Liver (tissue), 9 donors: ENCODE data around the gene AGBL4. TPM values are rescaled to one million over a fixed set of nuclear protein-coding genes. Genes with fewer than 3 reads are reported as not detected.

Experiments used
- DNase-seq: peaks from one replicate; pipeline ENCODE4 v3.0.0-alpha.2; 2017; ENCODE audit warnings: low spot score
- H3K27ac ChIP-seq, 2 donors: one replicate each; pipeline ENCODE4 v1.7.0; 2013; ENCODE audit warnings: inconsistent platforms in 2 of 2, low read length in 2 of 2, control low read depth in 1 of 2, low read depth in 1 of 2, mild to moderate bottlenecking in 1 of 2
- H3K27me3 ChIP-seq, 4 donors: one replicate each; pipeline versions ENCODE4 v1.6.1 to v1.7.0; 2013; ENCODE audit warnings: low read length in 3 of 4, inconsistent platforms in 1 of 4, mild to moderate bottlenecking in 1 of 4, moderate library complexity in 1 of 4; ENCODE audit not compliant: control insufficient read depth in 4 of 4, insufficient read depth in 4 of 4
- H3K36me3 ChIP-seq, 4 donors: one replicate each; pipeline versions ENCODE4 v1.6.1 to v1.7.0; 2013; ENCODE audit warnings: low read length in 3 of 4, mild to moderate bottlenecking in 3 of 4, low read depth in 1 of 4, moderate library complexity in 1 of 4; ENCODE audit not compliant: control insufficient read depth in 4 of 4, insufficient read depth in 3 of 4
- H3K4me1 ChIP-seq, 4 donors: one replicate each; pipeline versions ENCODE4 v1.6.1 to v1.7.0; 2013; ENCODE audit warnings: low read length in 3 of 4, mild to moderate bottlenecking in 3 of 4, moderate library complexity in 1 of 4; ENCODE audit not compliant: control insufficient read depth in 4 of 4, insufficient read depth in 4 of 4
- H3K4me3 ChIP-seq, 3 donors: one replicate each; pipeline versions ENCODE4 v1.6.1 to v1.7.0; 2013; ENCODE audit warnings: low read length in 3 of 3, control low read depth in 1 of 3, low read depth in 1 of 3, mild to moderate bottlenecking in 1 of 3
- H3K9ac ChIP-seq, 2 donors: one replicate each; pipeline ENCODE4 v1.7.0; 2013; ENCODE audit warnings: low read length in 2 of 2, mild to moderate bottlenecking in 2 of 2, moderate library complexity in 2 of 2, control low read depth in 1 of 2, low read depth in 1 of 2
- H3K9me3 ChIP-seq, 4 donors: one replicate each; pipeline versions ENCODE4 v1.6.1 to v1.7.0; 2013; ENCODE audit warnings: low read length in 3 of 4; ENCODE audit not compliant: control insufficient read depth in 4 of 4
- EGR1 ChIP-seq, 2 donors: IDR thresholded peaks; 2 replicates each; pipeline ENCODE4 v1.6.1; 2016 to 2018; ENCODE audit warnings: antibody characterized with exemption in 2 of 2, low read depth in 2 of 2
- FOXA1 ChIP-seq: IDR thresholded peaks from 2 replicates; pipeline ENCODE4 v1.6.1; 2016; ENCODE audit warnings: antibody characterized with exemption
- FOXA2 ChIP-seq: IDR thresholded peaks from 2 replicates; pipeline ENCODE4 v1.6.1; 2016; ENCODE audit warnings: antibody characterized with exemption
- HNF4A ChIP-seq, 2 donors: conservative IDR thresholded peaks; 2 replicates each; pipeline ENCODE4 v1.6.1; 2016; ENCODE audit warnings: antibody characterized with exemption in 2 of 2, mild to moderate bottlenecking in 2 of 2
- HNF4G ChIP-seq: IDR thresholded peaks from 2 replicates; pipeline ENCODE4 v1.6.1; 2016; ENCODE audit warnings: antibody characterized with exemption
- JUND ChIP-seq, 2 donors: IDR thresholded peaks; 2 replicates each; pipeline ENCODE4 v1.6.1; 2016; ENCODE audit warnings: antibody characterized with exemption in 2 of 2
- NR2F2 ChIP-seq: IDR thresholded peaks from 2 replicates; pipeline ENCODE4 v1.6.1; 2016; ENCODE audit warnings: antibody characterized with exemption
- RAD21 ChIP-seq, 2 donors: IDR thresholded peaks; 2 replicates each; pipeline ENCODE4 v1.6.1; 2016; ENCODE audit warnings: antibody characterized with exemption in 2 of 2, mild to moderate bottlenecking in 2 of 2
- RXRA ChIP-seq, 2 donors: IDR thresholded peaks; 2 replicates each; pipeline ENCODE4 v1.6.1; 2017 to 2018; ENCODE audit warnings: antibody characterized with exemption in 2 of 2, mild to moderate bottlenecking in 1 of 2
- SP1 ChIP-seq: IDR thresholded peaks from 2 replicates; pipeline ENCODE4 v1.6.1; 2018; ENCODE audit warnings: antibody characterized with exemption, mild to moderate bottlenecking
- TAF1 ChIP-seq: conservative IDR thresholded peaks from 2 replicates; pipeline ENCODE4 v1.6.1; 2016; ENCODE audit warnings: antibody characterized with exemption, mild to moderate bottlenecking
- YY1 ChIP-seq: IDR thresholded peaks from 2 replicates; pipeline ENCODE4 v1.6.1; 2016; ENCODE audit warnings: antibody characterized with exemption, mild to moderate bottlenecking
- WGBS: extraction: QIAGEN DNeasy Blood & Tissue Kit; methylation state at CpG from one replicate; pipeline ENCODE4 v1.1.7; 2013; 5-methylcytosine and 5-hydroxymethylcytosine counted together
- polyA plus RNA-seq, 2 donors: library from polyadenylated mRNA; stranded (reverse) in 1 of 2; unstranded in 1 of 2; fragments of 200-250 nt in 1 of 2; fragments of >200 nt in 1 of 2; fragmentation: Nextera tagmentation in 1 of 2; extraction: Ambion mirVana in 1 of 2; gene quantifications; one replicate each; pipeline versions ENCODE4 v1.2.1 to v1.2.3, GENCODE V29; 2013 to 2015
- total RNA-seq, 2 donors: library from RNA; depleted of rRNA; stranded (reverse); fragments of >200 nt; gene quantifications; one replicate each; pipeline ENCODE4 v1.2.3, GENCODE V29; 2014
- TF ChIP-seq, protein P1 (sequence below): fragments of 150-350 bp; IDR thresholded peaks from 2 replicates; pipeline ENCODE4 v1.5.1; 2017; ENCODE audit warnings: improper control_type of control experiment, low read depth, low read length; ENCODE audit not compliant: missing input control
- TF ChIP-seq, protein P2 (sequence below): IDR thresholded peaks from 2 replicates; pipeline ENCODE4 v1.6.1; 2016; ENCODE audit warnings: antibody characterized with exemption, mild to moderate bottlenecking
- TF ChIP-seq, protein P3 (sequence below): IDR thresholded peaks from 2 replicates; pipeline ENCODE4 v1.6.1; 2016; ENCODE audit warnings: antibody characterized with exemption
- TF ChIP-seq, protein P4 (sequence below): IDR thresholded peaks from 2 replicates; pipeline ENCODE4 v1.6.1; 2016; ENCODE audit warnings: antibody characterized with exemption
- TF ChIP-seq, protein P5 (sequence below): IDR thresholded peaks from 2 replicates; pipeline ENCODE4 v1.6.1; 2016; ENCODE audit warnings: antibody characterized with exemption
- donor health status: healthy.
- donor health status: healthy.
- donor health status: healthy.
- donor health status: healthy.
- donor health status: healthy.

The AGBL4 gene
- total and polyA plus RNA-seq, 4 donors, result 0.75 to 0.76 TPM; not detected in 2

DNA sequence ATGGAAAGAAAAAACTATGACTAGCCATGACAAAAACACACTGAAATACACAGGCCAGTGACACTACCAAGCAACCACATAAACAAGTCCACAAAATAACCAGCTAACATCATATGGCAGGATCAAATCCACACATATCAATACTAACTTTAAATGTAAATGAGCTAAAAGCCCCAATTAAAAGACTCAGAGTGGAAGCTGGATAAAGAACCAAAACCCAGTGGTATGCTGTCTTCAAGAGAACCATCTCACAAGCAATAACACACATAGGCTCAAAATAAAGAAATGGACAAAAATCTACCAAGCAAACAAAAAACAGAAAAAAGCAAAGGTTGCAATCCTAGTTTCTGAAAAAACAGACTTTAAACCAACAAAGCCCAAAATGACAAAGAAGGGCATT, 770.8 kb downstream of the AGBL4 start:
- Histone ChIP-seq H3K36me3 (no peaks in the 10 kb centered on the region), H3K9ac (no peak overlapping the region), H3K4me3 (no peak overlapping the region), H3K4me1 (no peaks in the 10 kb centered on the region), H3K27ac (no peak overlapping the region), H3K9me3 (peaks cover 0 to 5% (median 0%) of the 10 kb centered on the region in 4 donors), H3K27me3 (no peaks in the 10 kb centered on the region)
- no peak for TF ChIP-seq HNF4A (conservative IDR thresholded peaks at IDR 0.05)
- TF ChIP-seq NR2F2, result no peak
- TF ChIP-seq TAF1, result no peak
- no peak for DNase-seq

DNA sequence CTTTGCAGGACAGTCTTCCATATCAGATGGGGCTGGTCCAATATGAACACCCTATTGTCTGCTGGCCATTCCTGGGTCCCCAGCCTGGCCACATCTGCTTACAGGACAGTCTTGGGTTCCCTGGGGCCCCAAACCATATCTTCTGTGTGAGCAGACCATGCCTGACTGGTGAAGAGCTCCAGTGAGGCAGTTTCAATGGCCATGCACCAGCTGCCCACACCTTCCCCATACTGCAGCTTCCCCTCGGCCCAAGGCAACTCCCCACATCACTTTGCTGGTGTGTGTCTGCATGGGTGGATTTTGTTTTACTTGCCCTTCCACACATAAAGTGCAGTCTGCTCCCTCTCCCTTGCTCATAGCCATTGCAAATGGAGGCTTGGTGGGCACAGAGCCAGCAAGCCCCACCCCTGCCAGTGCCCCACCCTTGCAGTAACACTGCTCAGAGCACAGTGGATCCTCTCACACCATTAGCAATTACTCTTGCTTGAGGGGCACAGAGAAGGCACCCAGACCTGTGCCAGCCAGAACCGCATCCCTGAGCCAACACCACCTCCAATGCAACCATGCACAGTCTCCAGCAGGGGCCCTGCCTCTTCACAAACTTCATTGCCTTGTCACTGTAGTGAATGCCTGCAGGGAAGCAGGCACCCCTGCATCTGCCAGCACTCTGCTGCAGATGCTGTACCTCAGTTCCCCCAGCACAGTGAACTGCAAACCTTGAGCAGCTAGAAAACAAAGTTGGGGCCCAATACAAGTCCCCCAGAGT, 772.6 kb downstream of the AGBL4 start:
- Histone ChIP-seq H3K4me3 (no peak overlapping the region), H3K9ac (no peak overlapping the region), H3K36me3 (no peaks in the 10 kb centered on the region), H3K9me3 (peaks cover 0 to 5% (median 0%) of the 10 kb centered on the region in 4 donors), H3K27ac (no peak overlapping the region), H3K4me1 (no peaks in the 10 kb centered on the region), H3K27me3 (no peaks in the 10 kb centered on the region)
- 75% methylated on average over 2 of the region's 2 CpGs for WGBS
- no peak for TF ChIP-seq RAD21 (IDR thresholded peaks at IDR 0.05)
- no peak for TF ChIP-seq RXRA (IDR thresholded peaks at IDR 0.05)
- TF ChIP-seq, protein P1, sequence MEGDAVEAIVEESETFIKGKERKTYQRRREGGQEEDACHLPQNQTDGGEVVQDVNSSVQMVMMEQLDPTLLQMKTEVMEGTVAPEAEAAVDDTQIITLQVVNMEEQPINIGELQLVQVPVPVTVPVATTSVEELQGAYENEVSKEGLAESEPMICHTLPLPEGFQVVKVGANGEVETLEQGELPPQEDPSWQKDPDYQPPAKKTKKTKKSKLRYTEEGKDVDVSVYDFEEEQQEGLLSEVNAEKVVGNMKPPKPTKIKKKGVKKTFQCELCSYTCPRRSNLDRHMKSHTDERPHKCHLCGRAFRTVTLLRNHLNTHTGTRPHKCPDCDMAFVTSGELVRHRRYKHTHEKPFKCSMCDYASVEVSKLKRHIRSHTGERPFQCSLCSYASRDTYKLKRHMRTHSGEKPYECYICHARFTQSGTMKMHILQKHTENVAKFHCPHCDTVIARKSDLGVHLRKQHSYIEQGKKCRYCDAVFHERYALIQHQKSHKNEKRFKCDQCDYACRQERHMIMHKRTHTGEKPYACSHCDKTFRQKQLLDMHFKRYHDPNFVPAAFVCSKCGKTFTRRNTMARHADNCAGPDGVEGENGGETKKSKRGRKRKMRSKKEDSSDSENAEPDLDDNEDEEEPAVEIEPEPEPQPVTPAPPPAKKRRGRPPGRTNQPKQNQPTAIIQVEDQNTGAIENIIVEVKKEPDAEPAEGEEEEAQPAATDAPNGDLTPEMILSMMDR, result no peak
- no peak for TF ChIP-seq HNF4G
- TF ChIP-seq, protein P2, sequence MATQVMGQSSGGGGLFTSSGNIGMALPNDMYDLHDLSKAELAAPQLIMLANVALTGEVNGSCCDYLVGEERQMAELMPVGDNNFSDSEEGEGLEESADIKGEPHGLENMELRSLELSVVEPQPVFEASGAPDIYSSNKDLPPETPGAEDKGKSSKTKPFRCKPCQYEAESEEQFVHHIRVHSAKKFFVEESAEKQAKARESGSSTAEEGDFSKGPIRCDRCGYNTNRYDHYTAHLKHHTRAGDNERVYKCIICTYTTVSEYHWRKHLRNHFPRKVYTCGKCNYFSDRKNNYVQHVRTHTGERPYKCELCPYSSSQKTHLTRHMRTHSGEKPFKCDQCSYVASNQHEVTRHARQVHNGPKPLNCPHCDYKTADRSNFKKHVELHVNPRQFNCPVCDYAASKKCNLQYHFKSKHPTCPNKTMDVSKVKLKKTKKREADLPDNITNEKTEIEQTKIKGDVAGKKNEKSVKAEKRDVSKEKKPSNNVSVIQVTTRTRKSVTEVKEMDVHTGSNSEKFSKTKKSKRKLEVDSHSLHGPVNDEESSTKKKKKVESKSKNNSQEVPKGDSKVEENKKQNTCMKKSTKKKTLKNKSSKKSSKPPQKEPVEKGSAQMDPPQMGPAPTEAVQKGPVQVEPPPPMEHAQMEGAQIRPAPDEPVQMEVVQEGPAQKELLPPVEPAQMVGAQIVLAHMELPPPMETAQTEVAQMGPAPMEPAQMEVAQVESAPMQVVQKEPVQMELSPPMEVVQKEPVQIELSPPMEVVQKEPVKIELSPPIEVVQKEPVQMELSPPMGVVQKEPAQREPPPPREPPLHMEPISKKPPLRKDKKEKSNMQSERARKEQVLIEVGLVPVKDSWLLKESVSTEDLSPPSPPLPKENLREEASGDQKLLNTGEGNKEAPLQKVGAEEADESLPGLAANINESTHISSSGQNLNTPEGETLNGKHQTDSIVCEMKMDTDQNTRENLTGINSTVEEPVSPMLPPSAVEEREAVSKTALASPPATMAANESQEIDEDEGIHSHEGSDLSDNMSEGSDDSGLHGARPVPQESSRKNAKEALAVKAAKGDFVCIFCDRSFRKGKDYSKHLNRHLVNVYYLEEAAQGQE, result no peak
- TF ChIP-seq FOXA1, result no peak
- TF ChIP-seq SP1, result no peak
- no peak for TF ChIP-seq JUND (IDR thresholded peaks at IDR 0.05)
- TF ChIP-seq, protein P3, sequence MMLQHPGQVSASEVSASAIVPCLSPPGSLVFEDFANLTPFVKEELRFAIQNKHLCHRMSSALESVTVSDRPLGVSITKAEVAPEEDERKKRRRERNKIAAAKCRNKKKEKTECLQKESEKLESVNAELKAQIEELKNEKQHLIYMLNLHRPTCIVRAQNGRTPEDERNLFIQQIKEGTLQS, result no peak
- TF ChIP-seq EGR1 (IDR thresholded peaks at IDR 0.05; ENCODE audit: low read depth in 2 of 2), result no peak
- TF ChIP-seq HNF4A (conservative IDR thresholded peaks at IDR 0.05), result no peak
- TF ChIP-seq, protein P4, sequence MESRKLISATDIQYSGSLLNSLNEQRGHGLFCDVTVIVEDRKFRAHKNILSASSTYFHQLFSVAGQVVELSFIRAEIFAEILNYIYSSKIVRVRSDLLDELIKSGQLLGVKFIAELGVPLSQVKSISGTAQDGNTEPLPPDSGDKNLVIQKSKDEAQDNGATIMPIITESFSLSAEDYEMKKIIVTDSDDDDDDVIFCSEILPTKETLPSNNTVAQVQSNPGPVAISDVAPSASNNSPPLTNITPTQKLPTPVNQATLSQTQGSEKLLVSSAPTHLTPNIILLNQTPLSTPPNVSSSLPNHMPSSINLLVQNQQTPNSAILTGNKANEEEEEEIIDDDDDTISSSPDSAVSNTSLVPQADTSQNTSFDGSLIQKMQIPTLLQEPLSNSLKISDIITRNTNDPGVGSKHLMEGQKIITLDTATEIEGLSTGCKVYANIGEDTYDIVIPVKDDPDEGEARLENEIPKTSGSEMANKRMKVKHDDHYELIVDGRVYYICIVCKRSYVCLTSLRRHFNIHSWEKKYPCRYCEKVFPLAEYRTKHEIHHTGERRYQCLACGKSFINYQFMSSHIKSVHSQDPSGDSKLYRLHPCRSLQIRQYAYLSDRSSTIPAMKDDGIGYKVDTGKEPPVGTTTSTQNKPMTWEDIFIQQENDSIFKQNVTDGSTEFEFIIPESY, result no peak
- TF ChIP-seq, protein P5, sequence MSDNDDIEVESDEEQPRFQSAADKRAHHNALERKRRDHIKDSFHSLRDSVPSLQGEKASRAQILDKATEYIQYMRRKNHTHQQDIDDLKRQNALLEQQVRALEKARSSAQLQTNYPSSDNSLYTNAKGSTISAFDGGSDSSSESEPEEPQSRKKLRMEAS, result no peak
- TF ChIP-seq YY1, result no peak
- no peak for TF ChIP-seq FOXA2
- no peak for TF ChIP-seq TAF1
- TF ChIP-seq NR2F2, result no peak
- DNase-seq, result no peak
